HEK293 (cell line): ENCODE data around the gene WASF2.

ENCODE experiments used
- CTCF ChIP-seq: fragments of 450-650 bp; formaldehyde crosslinking; IDR thresholded peaks from 2 replicates; pipeline ENCODE4 v1.5.1; 2016; ENCODE audit warnings: missing biosample characterization, missing genetic modification characterization
- OVOL3 ChIP-seq: fragments of 450-650 bp; formaldehyde crosslinking; IDR thresholded peaks from 2 replicates; pipeline ENCODE4 v1.5.1; 2016; ENCODE audit warnings: missing biosample characterization, missing genetic modification characterization
- REST ChIP-seq: fragments of 450-650 bp; formaldehyde crosslinking; IDR thresholded peaks from 2 replicates; pipeline ENCODE4 v1.5.1; 2016; ENCODE audit warnings: missing biosample characterization, missing genetic modification characterization
- ZBTB11 ChIP-seq: fragments of 450-650 bp; formaldehyde crosslinking; conservative IDR thresholded peaks from 2 replicates; pipeline ENCODE4 v1.5.1; 2016; ENCODE audit warnings: low read depth, missing biosample characterization, missing genetic modification characterization
- ZNF132 ChIP-seq: fragments of 450-650 bp; formaldehyde crosslinking; IDR thresholded peaks from 2 replicates; pipeline ENCODE4 v1.5.1; 2017; ENCODE audit warnings: missing biosample characterization, missing genetic modification characterization, borderline replicate concordance
- ZNF146 ChIP-seq: fragments of 450-650 bp; formaldehyde crosslinking; IDR thresholded peaks from 2 replicates; pipeline ENCODE4 v1.5.1; 2016; ENCODE audit warnings: missing biosample characterization, missing genetic modification characterization
- ZNF175 ChIP-seq: fragments of 450-650 bp; formaldehyde crosslinking; IDR thresholded peaks from 2 replicates; pipeline ENCODE4 v1.5.1; 2016; ENCODE audit warnings: missing biosample characterization, missing genetic modification characterization
- ZNF26 ChIP-seq: fragments of 450-650 bp; formaldehyde crosslinking; IDR thresholded peaks from 2 replicates; pipeline ENCODE4 v1.5.1; 2016; ENCODE audit warnings: missing biosample characterization, missing genetic modification characterization
- ZNF324 ChIP-seq: fragments of 450-650 bp; formaldehyde crosslinking; IDR thresholded peaks from 2 replicates; pipeline ENCODE4 v1.5.1; 2016; ENCODE audit warnings: missing biosample characterization, missing genetic modification characterization
- ZNF416 ChIP-seq: fragments of 450-650 bp; formaldehyde crosslinking; IDR thresholded peaks from 2 replicates; pipeline ENCODE4 v1.5.1; 2016; ENCODE audit warnings: missing biosample characterization, missing genetic modification characterization
- ZNF423 ChIP-seq: fragments of 450-650 bp; formaldehyde crosslinking; IDR thresholded peaks from 2 replicates; pipeline ENCODE4 v1.5.1; 2016; ENCODE audit warnings: missing biosample characterization, missing genetic modification characterization
- ZNF585B ChIP-seq: fragments of 450-650 bp; formaldehyde crosslinking; IDR thresholded peaks from 2 replicates; pipeline ENCODE4 v1.5.1; 2016; ENCODE audit warnings: missing biosample characterization, missing genetic modification characterization
- ZNF792 ChIP-seq: fragments of 450-650 bp; formaldehyde crosslinking; IDR thresholded peaks from 2 replicates; pipeline ENCODE4 v1.5.1; 2016; ENCODE audit warnings: missing biosample characterization, missing genetic modification characterization
- ZSCAN23 ChIP-seq: fragments of 450-650 bp; formaldehyde crosslinking; IDR thresholded peaks from 2 replicates; pipeline ENCODE4 v1.5.1; 2016; ENCODE audit warnings: missing biosample characterization, missing genetic modification characterization

GRCh38 chr1:27360159-27361043 is 129.6 kb downstream of the WASF2 start:
- no peak for TF ChIP-seq CTCF (tag by site-specific recombination)
- no peak for TF ChIP-seq ZNF146 (tag by site-specific recombination)
- no peak for TF ChIP-seq ZBTB11 (tag by site-specific recombination)
- no peak for TF ChIP-seq ZNF585B (tag by site-specific recombination)
- no peak for TF ChIP-seq ZSCAN23 (tag by site-specific recombination)
- no peak for TF ChIP-seq ZNF324
- no peak for TF ChIP-seq OVOL3
- TF ChIP-seq REST (tag by site-specific recombination), result no peak
- no peak for TF ChIP-seq ZNF416 (tag by site-specific recombination)
- TF ChIP-seq ZNF132 (tag by site-specific recombination), result no peak
- no peak for TF ChIP-seq ZNF792 (tag by site-specific recombination)
- no peak for TF ChIP-seq ZNF175 (tag by site-specific recombination)
- no peak for TF ChIP-seq ZNF26 (tag by site-specific recombination)
- no peak for TF ChIP-seq ZNF423
